HCT116 (cell line): ENCODE results near the gene EIF4E3. TPM values are rescaled to one million over a fixed set of nuclear protein-coding genes. Genes with fewer than 3 reads are reported as not detected.

Experiments used
- ATAC-seq: fragments of 200-7000 bp; cut with Tn5 transposase; 2 replicates; pipeline ENCODE4 v1.9.1; 2020; ENCODE audit warnings: mild to moderate bottlenecking, moderate library complexity
- BruUV-seq: library from RNA; stranded (reverse); fragments of 400-500 nt; replicated peaks from 2 replicates; lab custom pipeline; 2021; lab: Mats Ljungman, UMichigan
- CTCF ChIA-PET: fragments of 300-600 bp; sonication (Branson Sonifier 250); formaldehyde crosslinking; loops from one replicate; lab custom pipeline; 2021; ENCODE audit warnings: antibody characterized with exemption; lab: Charles Lee
- POLR2A ChIA-PET: fragments of 300-600, 350-600 bp; sonication (Branson Sonifier 250); formaldehyde crosslinking; loops from one replicate; lab custom pipeline; 2021; ENCODE audit warnings: antibody characterized with exemption; lab: Charles Lee
- RAD21 ChIA-PET, 2 experiments: fragments of 300-600 bp; sonication (Branson Sonifier 250); formaldehyde crosslinking; loops; one replicate each; lab custom pipeline; 2023; ENCODE audit warnings: low total read pairs in 2 of 2; ENCODE audit not compliant: uncharacterized antibody in 2 of 2, unreplicated experiment in 2 of 2, low non-redundant PET in 1 of 2; lab: Charles Lee
- DNase-seq: peaks from one replicate; pipeline ENCODE4 v3.0.0-alpha.2; 2010; ENCODE audit warnings: low read depth, low spot score
- H2AFZ ChIP-seq: fragments of 200-600 bp; shearing (Covaris generic), sonication (generic); 2 replicates; pipeline ENCODE4 v1.6.1; 2017; ENCODE audit warnings: low read depth, mixed run types, mixed read lengths, antibody characterized with exemption, low read length; ENCODE audit not compliant: poor library complexity, severe bottlenecking
- H3K27ac ChIP-seq: 2 replicates; pipeline ENCODE4 v1.5.1; 2012; ENCODE audit warnings: low read depth, low read length
- H3K27me3 ChIP-seq: fragments of 200-600 bp; sonication (generic); 2 replicates; pipeline ENCODE4 v1.6.1; 2016; ENCODE audit warnings: mixed run types, low read length, mixed read lengths; ENCODE audit not compliant: insufficient read depth
- H3K36me3 ChIP-seq, 2 experiments: fragments of 200-500 bp in 1 of 2; fragments of 200-600 bp in 1 of 2; sonication (Bioruptor generic) in 1 of 2; sonication (generic) in 1 of 2; 2 replicates each; pipeline versions ENCODE4 v1.5.1 to v1.6.1; 2014 to 2016; ENCODE audit warnings: low read length in 2 of 2, inconsistent platforms in 1 of 2, mixed read lengths in 1 of 2, mixed run types in 1 of 2; ENCODE audit not compliant: insufficient read depth in 2 of 2, control insufficient read depth in 1 of 2
- H3K4me1 ChIP-seq, 2 experiments: fragments of 200-600 bp in 1 of 2; sonication (generic) in 1 of 2; 2 replicates each; pipeline versions ENCODE4 v1.5.1 to v1.6.1; 2012 to 2017; ENCODE audit warnings: low read length in 2 of 2, inconsistent platforms in 1 of 2, mild to moderate bottlenecking in 1 of 2, mixed read lengths in 1 of 2, mixed run types in 1 of 2, moderate library complexity in 1 of 2; ENCODE audit not compliant: insufficient read depth in 2 of 2, control insufficient read depth in 1 of 2
- H3K4me2 ChIP-seq: fragments of 200-600 bp; sonication (generic); 2 replicates; pipeline ENCODE4 v1.6.1; 2017; ENCODE audit warnings: mixed run types, low read length, mixed read lengths
- H3K4me3 ChIP-seq, 2 experiments: fragments of 200-600 bp in 1 of 2; sonication (generic) in 1 of 2; replicated peaks in 1 of 2; 2 replicates each; pipeline ENCODE4 v1.5.1; 2011 to 2016; ENCODE audit warnings: low read length in 2 of 2, control low read depth in 1 of 2, low read depth in 1 of 2, mild to moderate bottlenecking in 1 of 2, mixed read lengths in 1 of 2, mixed run types in 1 of 2
- H3K79me2 ChIP-seq: fragments of 200-600 bp; sonication (generic); 2 replicates; pipeline ENCODE4 v1.6.1; 2017; ENCODE audit warnings: mild to moderate bottlenecking, mixed run types, low read length, moderate library complexity, mixed read lengths; ENCODE audit not compliant: insufficient read depth
- H3K9ac ChIP-seq: fragments of 200-600 bp; sonication (generic); 2 replicates; pipeline ENCODE4 v1.6.1; 2016; ENCODE audit warnings: low read length, mixed read lengths
- H3K9me2 ChIP-seq: fragments of 200-600 bp; sonication (generic), shearing (Covaris generic); 2 replicates; pipeline ENCODE4 v1.6.1; 2017; ENCODE audit warnings: mixed run types, mild to moderate bottlenecking, moderate library complexity; ENCODE audit not compliant: insufficient read depth
- H3K9me3 ChIP-seq, 2 experiments: fragments of 200-500 bp in 1 of 2; fragments of 200-600 bp in 1 of 2; sonication (Bioruptor generic) in 1 of 2; sonication (generic) in 1 of 2; 2 replicates each; pipeline ENCODE4 v1.6.1; 2014 to 2017; ENCODE audit warnings: low read length in 2 of 2, mixed read lengths in 2 of 2, inconsistent platforms in 1 of 2, low read depth in 1 of 2, mild to moderate bottlenecking in 1 of 2, mixed run types in 1 of 2, moderate library complexity in 1 of 2; ENCODE audit not compliant: control insufficient read depth in 1 of 2, insufficient read depth in 1 of 2
- H4K20me1 ChIP-seq: fragments of 200-600 bp; sonication (generic), shearing (Covaris generic); 2 replicates; pipeline ENCODE4 v1.6.1; 2017; ENCODE audit warnings: mixed run types, mild to moderate bottlenecking, moderate library complexity; ENCODE audit not compliant: insufficient read depth
- CEBPB ChIP-seq: IDR thresholded peaks from 2 replicates; pipeline ENCODE4 v1.6.1; 2012; ENCODE audit warnings: low read depth
- ELF1 ChIP-seq: IDR thresholded peaks from 2 replicates; pipeline ENCODE4 v1.6.1; 2012; ENCODE audit warnings: low read depth, borderline replicate concordance
- JUND ChIP-seq: IDR thresholded peaks from 2 replicates; pipeline ENCODE4 v1.6.1; 2012
- MAX ChIP-seq: IDR thresholded peaks from 2 replicates; pipeline ENCODE4 v1.6.1; 2012
- POLR2A ChIP-seq: IDR thresholded peaks from 2 replicates; pipeline ENCODE4 v1.7.0; 2011; ENCODE audit warnings: borderline replicate concordance; ENCODE audit not compliant: insufficient read depth, insufficient read length; ENCODE audit errors: extremely low read depth
- POLR2AphosphoS5 ChIP-seq: IDR thresholded peaks from 2 replicates; pipeline ENCODE4 v1.6.1; 2011; ENCODE audit warnings: mild to moderate bottlenecking, low read depth, low read length, moderate library complexity
- RAD21 ChIP-seq: IDR thresholded peaks from 2 replicates; pipeline ENCODE4 v1.6.1; 2012; ENCODE audit warnings: low read depth, mild to moderate bottlenecking
- SP1 ChIP-seq: IDR thresholded peaks from 2 replicates; pipeline ENCODE4 v1.6.1; 2012; ENCODE audit warnings: low read depth
- SRF ChIP-seq: IDR thresholded peaks from 2 replicates; pipeline ENCODE4 v1.6.1; 2012; ENCODE audit warnings: low read depth
- TCF7L2 ChIP-seq: IDR thresholded peaks from 2 replicates; pipeline ENCODE4 v1.7.0; 2011; ENCODE audit warnings: borderline replicate concordance, inconsistent platforms; ENCODE audit not compliant: insufficient read depth, insufficient read length; ENCODE audit errors: extremely low read depth
- YY1 ChIP-seq: IDR thresholded peaks from 2 replicates; pipeline ENCODE4 v1.6.1; 2011; ENCODE audit warnings: low read length, low read depth, moderate library complexity, mild to moderate bottlenecking; ENCODE audit not compliant: insufficient replicate concordance; ENCODE audit errors: extremely low read depth
- ZFX ChIP-seq: fragments of 450-650 bp; IDR thresholded peaks from 2 replicates; pipeline ENCODE4 v1.6.1; 2017
- intact Hi-C: fragments of 100-400 bp; cut with micrococcal nuclease; formaldehyde crosslinking; loops from 2 replicates; pipeline ENCODE4 v1.10.0; 2022
- total RNA-seq: library from RNA; stranded (reverse); gene quantifications from one replicate; pipeline ENCODE4 v1.2.1, GENCODE V29; 2021; ENCODE audit not compliant: unreplicated experiment
- TF ChIP-seq, protein P1 (sequence below): IDR thresholded peaks from 2 replicates; pipeline ENCODE4 v1.6.1; 2012
- TF ChIP-seq, protein P2 (sequence below): IDR thresholded peaks from 2 replicates; pipeline ENCODE4 v1.6.1; 2011; ENCODE audit warnings: mild to moderate bottlenecking, low read length, moderate library complexity; ENCODE audit not compliant: insufficient replicate concordance; ENCODE audit errors: extremely low read depth
- TF ChIP-seq, protein P3 (sequence below): IDR thresholded peaks from 2 replicates; pipeline ENCODE4 v1.6.1; 2012; ENCODE audit warnings: low read depth

Gene EIF4E3
- total RNA-seq, 1 experiment from 2014 or later: 6.0 TPM

DNA sequence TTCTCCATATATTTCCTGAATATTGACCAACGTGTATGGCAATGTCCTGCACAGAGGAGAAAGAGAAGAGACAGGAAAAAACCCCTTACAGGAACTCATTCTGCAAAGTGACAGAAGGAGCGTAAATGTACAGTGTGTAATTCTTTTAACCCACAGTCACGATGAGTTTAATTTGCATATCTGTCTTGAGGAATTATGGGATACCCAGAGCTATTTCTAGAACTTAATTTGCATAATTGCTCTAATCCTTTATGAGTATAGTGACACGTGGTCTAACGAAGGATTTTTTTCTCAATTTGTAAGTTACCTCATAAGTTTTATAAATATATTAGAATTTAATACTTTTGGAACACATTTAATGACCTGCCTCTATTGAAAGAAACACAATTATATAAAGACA is 38.2 kb upstream of the EIF4E3 start:
- H2AFZ ChIP-seq: no peak overlapping the region
- ATAC-seq: no peak
- no peaks in the 10 kb centered on the region for H3K9me3 ChIP-seq
- no peaks in the 10 kb centered on the region for H3K36me3 ChIP-seq
- H3K9me2 ChIP-seq: no peaks in the 10 kb centered on the region
- CTCF ChIA-PET: no interaction called here
- BruUV-seq: no TSS peak
- POLR2A ChIA-PET: no interaction called here
- no peaks in the 10 kb centered on the region for H4K20me1 ChIP-seq
- intact Hi-C loops: no loop called here
- no peak overlapping the region for H3K4me2 ChIP-seq
- peaks cover 19% of the 10 kb centered on the region for H3K27me3 ChIP-seq
- H3K9ac ChIP-seq: no peak overlapping the region
- H3K4me3 ChIP-seq: no peak overlapping the region
- RAD21 ChIA-PET: no interaction called here
- H3K79me2 ChIP-seq: no peaks in the 10 kb centered on the region
- TF ChIP-seq ZFX: no peak
- TF ChIP-seq, protein P1, sequence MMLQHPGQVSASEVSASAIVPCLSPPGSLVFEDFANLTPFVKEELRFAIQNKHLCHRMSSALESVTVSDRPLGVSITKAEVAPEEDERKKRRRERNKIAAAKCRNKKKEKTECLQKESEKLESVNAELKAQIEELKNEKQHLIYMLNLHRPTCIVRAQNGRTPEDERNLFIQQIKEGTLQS: no peak
- no peak for TF ChIP-seq JUND
- no peak for TF ChIP-seq ELF1
- no peak for TF ChIP-seq YY1
- no peak for TF ChIP-seq POLR2A
- TF ChIP-seq, protein P2, sequence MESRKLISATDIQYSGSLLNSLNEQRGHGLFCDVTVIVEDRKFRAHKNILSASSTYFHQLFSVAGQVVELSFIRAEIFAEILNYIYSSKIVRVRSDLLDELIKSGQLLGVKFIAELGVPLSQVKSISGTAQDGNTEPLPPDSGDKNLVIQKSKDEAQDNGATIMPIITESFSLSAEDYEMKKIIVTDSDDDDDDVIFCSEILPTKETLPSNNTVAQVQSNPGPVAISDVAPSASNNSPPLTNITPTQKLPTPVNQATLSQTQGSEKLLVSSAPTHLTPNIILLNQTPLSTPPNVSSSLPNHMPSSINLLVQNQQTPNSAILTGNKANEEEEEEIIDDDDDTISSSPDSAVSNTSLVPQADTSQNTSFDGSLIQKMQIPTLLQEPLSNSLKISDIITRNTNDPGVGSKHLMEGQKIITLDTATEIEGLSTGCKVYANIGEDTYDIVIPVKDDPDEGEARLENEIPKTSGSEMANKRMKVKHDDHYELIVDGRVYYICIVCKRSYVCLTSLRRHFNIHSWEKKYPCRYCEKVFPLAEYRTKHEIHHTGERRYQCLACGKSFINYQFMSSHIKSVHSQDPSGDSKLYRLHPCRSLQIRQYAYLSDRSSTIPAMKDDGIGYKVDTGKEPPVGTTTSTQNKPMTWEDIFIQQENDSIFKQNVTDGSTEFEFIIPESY: no peak
- no peak for TF ChIP-seq SP1
- no peak for TF ChIP-seq CEBPB
- TF ChIP-seq POLR2AphosphoS5: no peak
- TF ChIP-seq RAD21: no peak
- no peak for TF ChIP-seq TCF7L2
- TF ChIP-seq SRF: no peak
- TF ChIP-seq, protein P3, sequence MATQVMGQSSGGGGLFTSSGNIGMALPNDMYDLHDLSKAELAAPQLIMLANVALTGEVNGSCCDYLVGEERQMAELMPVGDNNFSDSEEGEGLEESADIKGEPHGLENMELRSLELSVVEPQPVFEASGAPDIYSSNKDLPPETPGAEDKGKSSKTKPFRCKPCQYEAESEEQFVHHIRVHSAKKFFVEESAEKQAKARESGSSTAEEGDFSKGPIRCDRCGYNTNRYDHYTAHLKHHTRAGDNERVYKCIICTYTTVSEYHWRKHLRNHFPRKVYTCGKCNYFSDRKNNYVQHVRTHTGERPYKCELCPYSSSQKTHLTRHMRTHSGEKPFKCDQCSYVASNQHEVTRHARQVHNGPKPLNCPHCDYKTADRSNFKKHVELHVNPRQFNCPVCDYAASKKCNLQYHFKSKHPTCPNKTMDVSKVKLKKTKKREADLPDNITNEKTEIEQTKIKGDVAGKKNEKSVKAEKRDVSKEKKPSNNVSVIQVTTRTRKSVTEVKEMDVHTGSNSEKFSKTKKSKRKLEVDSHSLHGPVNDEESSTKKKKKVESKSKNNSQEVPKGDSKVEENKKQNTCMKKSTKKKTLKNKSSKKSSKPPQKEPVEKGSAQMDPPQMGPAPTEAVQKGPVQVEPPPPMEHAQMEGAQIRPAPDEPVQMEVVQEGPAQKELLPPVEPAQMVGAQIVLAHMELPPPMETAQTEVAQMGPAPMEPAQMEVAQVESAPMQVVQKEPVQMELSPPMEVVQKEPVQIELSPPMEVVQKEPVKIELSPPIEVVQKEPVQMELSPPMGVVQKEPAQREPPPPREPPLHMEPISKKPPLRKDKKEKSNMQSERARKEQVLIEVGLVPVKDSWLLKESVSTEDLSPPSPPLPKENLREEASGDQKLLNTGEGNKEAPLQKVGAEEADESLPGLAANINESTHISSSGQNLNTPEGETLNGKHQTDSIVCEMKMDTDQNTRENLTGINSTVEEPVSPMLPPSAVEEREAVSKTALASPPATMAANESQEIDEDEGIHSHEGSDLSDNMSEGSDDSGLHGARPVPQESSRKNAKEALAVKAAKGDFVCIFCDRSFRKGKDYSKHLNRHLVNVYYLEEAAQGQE: no peak
- no peak for TF ChIP-seq MAX
- H3K27ac ChIP-seq: no peak overlapping the region
- no peak for DNase-seq
- no peaks in the 10 kb centered on the region for H3K4me1 ChIP-seq
